WTC11 (cell line): ENCODE results near the gene NFKBIE.

Source experiments
- GABPB1 ChIP-seq: sonication (generic); formaldehyde crosslinking; IDR thresholded peaks from 2 replicates; pipeline ENCODE4 v1.8.1; 2023; ENCODE audit warnings: mild to moderate bottlenecking, missing genetic modification reagents
- JUN ChIP-seq: sonication (generic); formaldehyde crosslinking; IDR thresholded peaks from 2 replicates; pipeline ENCODE4 v1.8.0; 2023; ENCODE audit warnings: mild to moderate bottlenecking, missing genetic modification reagents
- ZNF121 ChIP-seq: sonication (generic); formaldehyde crosslinking; IDR thresholded peaks from 2 replicates; pipeline ENCODE4 v1.8.0; 2023; ENCODE audit warnings: missing genetic modification reagents
- TF ChIP-seq, protein P1 (sequence below): sonication (generic); formaldehyde crosslinking; IDR thresholded peaks from 2 replicates; pipeline ENCODE4 v1.8.1; 2022; ENCODE audit warnings: low read depth, missing genetic modification reagents, borderline replicate concordance
- TF ChIP-seq, protein P2 (sequence below): fragments of 200-600 bp; IDR thresholded peaks from 2 replicates; pipeline ENCODE4 v1.8.0; 2022; ENCODE audit warnings: antibody characterized with exemption
- TF ChIP-seq, protein P3 (sequence below): sonication (generic); formaldehyde crosslinking; conservative IDR thresholded peaks from 2 replicates; pipeline ENCODE4 v1.8.1; 2022; ENCODE audit warnings: mild to moderate bottlenecking, missing genetic modification reagents

DNA sequence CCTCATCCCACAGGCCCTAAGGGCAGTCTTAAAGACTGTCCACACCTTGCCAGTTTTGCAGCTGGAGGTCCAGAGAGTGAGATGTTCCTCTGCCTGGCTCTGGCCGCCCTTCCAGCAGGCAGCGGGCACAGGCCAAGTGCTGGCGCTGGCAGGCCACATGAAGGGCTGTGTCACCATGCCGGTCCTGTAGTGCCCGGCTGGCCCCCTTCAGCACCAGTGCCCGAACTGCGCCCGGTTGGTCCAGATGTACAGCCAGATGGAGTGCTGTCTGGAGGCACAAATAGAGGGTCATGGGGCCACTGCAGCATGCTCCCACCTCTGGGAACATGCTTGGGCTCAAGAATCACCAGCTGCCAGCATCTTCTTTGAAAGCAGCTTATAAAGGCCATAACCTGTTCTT is 3.8 kb downstream of the NFKBIE start:
- TF ChIP-seq, protein P1, sequence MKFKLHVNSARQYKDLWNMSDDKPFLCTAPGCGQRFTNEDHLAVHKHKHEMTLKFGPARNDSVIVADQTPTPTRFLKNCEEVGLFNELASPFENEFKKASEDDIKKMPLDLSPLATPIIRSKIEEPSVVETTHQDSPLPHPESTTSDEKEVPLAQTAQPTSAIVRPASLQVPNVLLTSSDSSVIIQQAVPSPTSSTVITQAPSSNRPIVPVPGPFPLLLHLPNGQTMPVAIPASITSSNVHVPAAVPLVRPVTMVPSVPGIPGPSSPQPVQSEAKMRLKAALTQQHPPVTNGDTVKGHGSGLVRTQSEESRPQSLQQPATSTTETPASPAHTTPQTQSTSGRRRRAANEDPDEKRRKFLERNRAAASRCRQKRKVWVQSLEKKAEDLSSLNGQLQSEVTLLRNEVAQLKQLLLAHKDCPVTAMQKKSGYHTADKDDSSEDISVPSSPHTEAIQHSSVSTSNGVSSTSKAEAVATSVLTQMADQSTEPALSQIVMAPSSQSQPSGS: no peak
- no peak for TF ChIP-seq GABPB1
- TF ChIP-seq, protein P2, sequence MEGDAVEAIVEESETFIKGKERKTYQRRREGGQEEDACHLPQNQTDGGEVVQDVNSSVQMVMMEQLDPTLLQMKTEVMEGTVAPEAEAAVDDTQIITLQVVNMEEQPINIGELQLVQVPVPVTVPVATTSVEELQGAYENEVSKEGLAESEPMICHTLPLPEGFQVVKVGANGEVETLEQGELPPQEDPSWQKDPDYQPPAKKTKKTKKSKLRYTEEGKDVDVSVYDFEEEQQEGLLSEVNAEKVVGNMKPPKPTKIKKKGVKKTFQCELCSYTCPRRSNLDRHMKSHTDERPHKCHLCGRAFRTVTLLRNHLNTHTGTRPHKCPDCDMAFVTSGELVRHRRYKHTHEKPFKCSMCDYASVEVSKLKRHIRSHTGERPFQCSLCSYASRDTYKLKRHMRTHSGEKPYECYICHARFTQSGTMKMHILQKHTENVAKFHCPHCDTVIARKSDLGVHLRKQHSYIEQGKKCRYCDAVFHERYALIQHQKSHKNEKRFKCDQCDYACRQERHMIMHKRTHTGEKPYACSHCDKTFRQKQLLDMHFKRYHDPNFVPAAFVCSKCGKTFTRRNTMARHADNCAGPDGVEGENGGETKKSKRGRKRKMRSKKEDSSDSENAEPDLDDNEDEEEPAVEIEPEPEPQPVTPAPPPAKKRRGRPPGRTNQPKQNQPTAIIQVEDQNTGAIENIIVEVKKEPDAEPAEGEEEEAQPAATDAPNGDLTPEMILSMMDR: no peak
- no peak for TF ChIP-seq JUN (CRISPR knock-in tag)
- TF ChIP-seq ZNF121 (CRISPR knock-in tag): no peak
- TF ChIP-seq, protein P3, sequence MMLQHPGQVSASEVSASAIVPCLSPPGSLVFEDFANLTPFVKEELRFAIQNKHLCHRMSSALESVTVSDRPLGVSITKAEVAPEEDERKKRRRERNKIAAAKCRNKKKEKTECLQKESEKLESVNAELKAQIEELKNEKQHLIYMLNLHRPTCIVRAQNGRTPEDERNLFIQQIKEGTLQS (CRISPR knock-in tag): no peak
